ENCODE results near the gene GRB10.

The GRB10 gene

DNA sequence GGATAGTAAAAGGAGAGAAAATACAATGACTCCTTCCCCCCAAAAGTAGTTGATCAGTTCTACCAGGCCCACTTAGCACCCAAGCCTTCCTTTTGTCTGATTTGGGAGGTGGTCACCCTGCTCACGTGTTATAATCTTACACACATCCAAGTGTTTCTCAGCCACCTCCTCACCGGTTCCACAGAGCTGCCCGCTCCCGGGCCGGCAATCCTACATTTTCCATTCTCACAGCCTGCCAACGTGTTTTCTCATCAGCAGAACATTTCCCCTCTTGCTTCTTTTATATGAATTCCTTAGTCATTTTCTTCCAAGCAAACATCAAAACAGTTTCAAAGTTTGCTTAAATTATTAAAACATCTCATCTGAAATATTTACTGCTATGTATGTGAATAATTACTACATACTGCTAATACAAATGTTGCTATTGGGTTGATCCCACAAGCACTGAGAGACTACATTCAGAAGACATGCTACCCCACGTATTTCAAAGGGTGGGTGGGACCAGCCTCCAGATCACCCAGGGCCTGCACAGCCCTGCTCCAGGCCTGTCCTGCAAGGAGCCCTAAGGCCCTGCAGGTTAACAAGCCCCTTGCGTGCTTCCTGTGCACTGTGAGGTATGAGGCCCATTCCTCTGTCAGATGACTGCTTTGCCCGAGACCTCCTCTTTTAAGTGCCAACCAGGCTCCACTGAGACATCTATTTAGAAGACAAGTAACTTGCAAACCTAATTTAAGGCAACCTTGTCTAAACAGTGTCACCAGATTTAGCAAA is 75.3 kb downstream of the GRB10 start:
- no peak for DNase-seq (ENCODE audit: low read depth, low spot score)
- H3K4me3 ChIP-seq (ENCODE audit: low read length), result no peak overlapping the region

DNA sequence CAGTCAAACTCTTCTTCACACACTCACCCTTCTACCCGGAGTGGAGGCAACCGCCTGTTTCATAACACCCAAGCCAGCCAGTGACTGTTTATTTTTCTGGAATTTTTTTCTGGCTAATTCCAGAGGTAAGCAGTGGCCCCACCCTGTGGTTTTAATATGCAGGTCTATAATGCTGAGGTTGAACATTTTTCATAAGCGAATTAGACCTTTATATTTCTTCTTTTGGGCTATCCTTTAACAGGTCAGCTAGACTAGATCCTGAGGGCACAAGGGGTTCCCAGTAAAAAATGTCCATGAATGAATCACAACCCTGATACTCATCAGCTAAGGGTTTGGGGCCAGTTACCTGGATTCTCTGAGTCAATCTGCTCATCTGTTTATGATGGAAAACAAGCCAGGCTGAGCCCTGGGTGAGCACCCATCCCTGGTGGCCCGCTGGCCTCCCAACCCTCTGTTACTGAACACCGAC is 76.2 kb downstream of the GRB10 start:
- H3K4me3 ChIP-seq (ENCODE audit: low read length), result no peak overlapping the region
- no peak for DNase-seq (ENCODE audit: low read depth, low spot score)

DNA sequence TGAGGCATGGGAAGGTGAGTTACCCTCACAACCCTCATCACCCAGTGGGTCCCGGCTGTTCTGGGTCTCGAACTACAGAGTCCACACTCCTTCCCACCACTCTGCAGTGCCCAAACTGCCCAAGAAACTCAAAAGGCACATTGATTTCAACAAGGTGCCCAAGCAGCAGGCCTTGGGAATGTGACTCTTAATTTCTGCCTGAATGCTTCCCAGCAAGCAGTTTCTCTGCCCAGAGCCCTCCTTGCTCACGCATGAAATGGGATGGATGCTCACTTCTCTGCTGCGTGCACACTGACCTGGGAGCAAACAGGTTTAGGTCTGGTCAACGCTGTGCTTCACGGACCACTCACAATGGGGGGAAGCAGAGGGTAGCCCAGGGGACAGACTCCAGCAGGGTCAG is 77.9 kb downstream of the GRB10 start:
- H3K4me3 ChIP-seq (ENCODE audit: low read length), result no peak overlapping the region
- DNase-seq (ENCODE audit: low read depth, low spot score), result no peak

DNA sequence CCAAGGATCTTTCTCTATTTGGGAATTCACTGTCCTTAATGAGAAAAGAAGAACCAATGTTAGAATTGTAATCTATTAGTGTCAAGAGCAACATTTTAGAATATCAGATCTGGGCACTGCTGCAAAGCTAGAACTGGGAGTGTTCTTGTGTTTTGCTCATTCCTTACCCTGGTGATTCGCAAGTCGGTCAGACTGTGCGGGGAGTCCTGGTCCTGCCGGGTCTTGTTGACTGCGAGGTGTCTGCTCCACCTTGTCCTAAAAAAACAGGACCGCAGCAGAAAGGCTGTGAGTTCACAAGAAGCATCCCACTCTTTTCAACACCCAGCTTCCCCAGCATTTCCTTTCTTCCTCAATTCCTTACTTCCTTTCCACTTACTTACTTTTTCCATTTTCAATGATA is 79.0 kb downstream of the GRB10 start:
- DNase-seq (ENCODE audit: low read depth, low spot score), result no peak
- H3K4me3 ChIP-seq (ENCODE audit: low read length), result no peak overlapping the region

DNA sequence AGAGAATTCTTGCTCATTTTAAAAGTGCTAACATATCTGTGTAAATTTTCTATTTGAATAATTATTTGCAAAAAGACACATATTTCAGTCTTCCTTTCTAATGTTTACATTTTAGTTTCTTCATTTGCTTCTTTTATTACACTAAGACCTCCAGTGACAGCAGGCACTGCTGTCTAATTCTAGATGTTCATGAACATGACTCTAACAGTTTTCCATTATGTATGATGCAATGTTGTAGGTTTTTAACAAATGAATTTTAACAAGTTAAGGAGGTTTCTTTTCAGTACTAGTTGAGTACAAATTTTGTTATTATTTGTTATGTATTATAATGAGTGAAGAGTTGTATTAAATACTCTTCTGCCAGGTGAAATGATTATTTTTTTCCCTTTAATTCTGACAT is 83.6 kb downstream of the GRB10 start:
- no peak for DNase-seq (ENCODE audit: low read depth, low spot score)

DNA sequence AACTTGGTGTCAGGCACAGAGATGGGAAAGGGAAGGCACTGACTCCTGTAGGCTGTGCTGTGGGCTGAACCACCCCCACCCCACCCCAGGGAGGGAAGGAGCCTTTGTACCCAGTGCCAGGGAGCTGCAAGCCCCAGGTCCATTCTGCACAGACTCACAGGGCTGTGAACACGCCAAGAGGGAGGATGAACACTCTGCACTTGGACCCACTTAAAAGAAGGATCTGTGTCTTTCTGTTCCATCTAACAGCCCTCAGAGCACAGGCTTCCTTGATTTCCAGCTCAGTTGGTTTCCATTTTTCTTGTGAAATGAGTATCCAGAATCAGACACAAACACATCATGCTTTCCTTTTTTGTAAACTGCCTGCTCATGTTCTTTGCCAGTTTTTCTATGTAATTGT is 84.9 kb downstream of the GRB10 start:
- H3K4me3 ChIP-seq (ENCODE audit: low read length), result no peak overlapping the region
- no peak for DNase-seq (ENCODE audit: low read depth, low spot score)

More for the DNA sequence above, 83.6 kb downstream of the GRB10 start:
- H3K4me3 ChIP-seq (ENCODE audit: low read length), result no peak overlapping the region

DNA sequence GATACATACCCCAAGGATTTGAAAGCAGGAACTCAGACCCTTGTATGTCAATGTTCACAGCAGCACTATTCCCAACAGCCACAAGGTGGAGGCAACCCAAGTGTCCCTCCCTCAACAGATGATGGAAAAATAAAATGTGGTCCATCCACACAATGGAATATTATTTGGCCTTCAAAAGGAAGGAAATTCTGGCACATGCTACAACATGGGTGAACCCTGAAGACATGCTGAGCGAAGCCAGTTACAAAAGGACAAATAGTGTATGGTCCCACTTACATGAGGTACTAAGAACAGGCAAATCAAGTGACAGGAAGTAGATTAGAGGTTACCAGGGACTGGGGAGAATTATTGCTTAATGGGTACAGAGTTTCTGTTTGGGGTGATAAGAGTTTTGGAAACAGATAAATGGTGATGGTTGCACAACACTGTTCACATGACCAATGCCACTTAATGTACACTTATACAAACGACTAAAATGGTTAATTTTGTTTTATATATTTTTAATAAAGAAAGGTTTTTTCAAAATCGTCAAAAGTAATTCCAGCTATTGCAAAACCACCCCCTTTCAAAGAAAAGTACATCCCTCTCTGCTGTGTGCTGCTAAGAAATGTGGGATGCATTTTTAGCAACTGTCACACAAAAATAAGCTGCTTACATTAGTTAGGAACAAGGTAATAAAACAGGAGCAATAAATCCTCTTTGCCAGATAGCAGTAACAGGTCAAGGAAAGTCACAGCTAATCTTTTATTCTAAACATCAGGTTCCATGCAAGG is 85.7 kb downstream of the GRB10 start:
- DNase-seq (ENCODE audit: low read depth, low spot score), result peak; percentile 15
- no peak overlapping the region for H3K4me3 ChIP-seq (ENCODE audit: low read length)

DNA sequence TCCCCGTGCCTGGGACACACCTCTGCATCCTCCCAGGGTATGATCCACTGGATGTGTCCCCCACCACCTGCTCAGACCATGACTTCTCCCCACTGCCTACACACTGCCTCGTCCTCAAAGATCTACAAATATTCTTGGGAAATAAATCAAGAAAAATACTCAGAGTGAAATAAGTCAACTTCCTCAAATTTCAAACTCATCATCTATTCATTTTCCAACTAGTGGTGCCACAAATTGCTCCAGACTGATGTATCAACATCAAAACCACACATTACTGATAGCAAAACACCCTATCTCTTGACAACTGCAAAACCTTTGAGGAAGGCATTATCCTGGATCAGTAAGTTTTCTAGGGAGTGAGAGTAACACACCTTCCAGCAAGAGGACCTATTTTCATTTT is 87.7 kb downstream of the GRB10 start:
- no peak for DNase-seq (ENCODE audit: low read depth, low spot score)
- H3K4me3 ChIP-seq (ENCODE audit: low read length), result no peak overlapping the region

DNA sequence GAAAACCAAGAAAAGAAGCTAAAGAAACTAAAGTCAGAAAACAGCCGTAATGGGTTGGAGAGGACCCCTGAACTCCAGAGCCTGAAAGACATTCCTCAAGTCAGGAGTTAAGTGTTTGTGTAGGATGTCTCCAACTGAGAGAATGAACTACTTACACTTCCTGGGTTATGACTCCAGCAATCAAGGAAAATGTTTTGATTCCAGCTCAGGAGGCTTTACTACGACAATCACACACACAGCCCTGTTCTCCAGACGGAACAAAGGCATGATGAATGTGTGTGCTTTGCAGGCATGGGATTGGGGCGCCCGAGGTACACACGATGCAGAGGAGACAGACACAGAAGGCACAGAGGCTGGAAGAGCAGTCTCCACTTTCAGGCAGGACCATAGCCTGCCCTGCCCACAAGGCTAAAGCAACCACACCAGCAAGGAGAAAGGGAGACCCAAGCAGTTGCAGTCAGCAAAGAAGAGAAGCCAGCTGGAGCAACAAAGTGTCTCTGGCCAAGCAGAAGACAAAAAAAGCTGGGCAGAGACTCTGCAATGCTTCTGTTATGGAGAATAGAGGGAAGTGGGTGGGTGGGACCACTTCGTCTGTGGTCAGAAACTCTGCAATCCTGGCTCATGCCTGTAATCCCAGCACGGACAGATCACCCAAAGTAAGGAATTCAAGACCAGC is 89.1 kb downstream of the GRB10 start:
- DNase-seq (ENCODE audit: low read depth, low spot score), result no peak
- H3K4me3 ChIP-seq (ENCODE audit: low read length), result no peak overlapping the region

DNA sequence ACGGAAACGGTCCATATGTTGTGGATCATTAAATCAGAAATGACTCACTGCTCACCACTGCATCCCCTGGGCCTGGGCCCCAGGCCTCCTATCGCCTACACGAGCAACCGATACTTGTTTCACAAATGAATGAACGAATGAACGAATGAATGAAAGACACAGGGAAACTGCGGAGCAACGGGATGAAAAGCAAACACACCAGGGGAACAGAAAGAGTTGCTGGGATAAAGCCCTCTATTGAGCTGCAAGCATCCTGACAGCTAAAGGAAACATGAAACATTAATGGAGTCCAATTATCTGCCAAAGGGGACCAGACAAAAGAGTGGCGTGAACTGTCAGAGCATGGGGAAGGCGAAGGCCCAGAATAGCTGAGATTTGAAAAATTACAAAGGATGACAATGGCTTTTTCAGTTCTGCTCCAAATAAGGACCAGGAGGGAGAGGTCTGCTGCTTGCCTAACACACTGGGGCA is 92.1 kb downstream of the GRB10 start:
- H3K4me3 ChIP-seq (ENCODE audit: low read length), result no peak overlapping the region
- DNase-seq (ENCODE audit: low read depth, low spot score), result no peak

DNA sequence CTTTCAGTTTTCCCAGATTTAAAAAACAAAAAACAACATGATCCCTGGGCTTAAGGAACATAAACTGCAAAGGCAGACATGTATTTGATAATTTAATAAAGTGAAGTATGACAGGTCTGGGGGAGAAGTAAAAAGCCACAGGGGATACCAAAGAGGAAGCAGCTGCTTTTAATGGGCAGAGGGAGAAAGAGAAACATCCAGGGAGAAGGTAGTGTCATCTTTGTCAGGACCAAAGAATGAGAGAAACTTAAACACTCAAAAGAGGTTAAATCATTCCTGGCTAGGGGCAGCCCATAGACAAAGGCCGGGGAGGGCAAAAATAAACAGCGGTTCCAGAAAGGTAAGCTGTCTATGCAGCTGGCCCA is 94.5 kb downstream of the GRB10 start:
- no peak overlapping the region for H3K4me3 ChIP-seq (ENCODE audit: low read length)
- DNase-seq (ENCODE audit: low read depth, low spot score), result no peak

DNA sequence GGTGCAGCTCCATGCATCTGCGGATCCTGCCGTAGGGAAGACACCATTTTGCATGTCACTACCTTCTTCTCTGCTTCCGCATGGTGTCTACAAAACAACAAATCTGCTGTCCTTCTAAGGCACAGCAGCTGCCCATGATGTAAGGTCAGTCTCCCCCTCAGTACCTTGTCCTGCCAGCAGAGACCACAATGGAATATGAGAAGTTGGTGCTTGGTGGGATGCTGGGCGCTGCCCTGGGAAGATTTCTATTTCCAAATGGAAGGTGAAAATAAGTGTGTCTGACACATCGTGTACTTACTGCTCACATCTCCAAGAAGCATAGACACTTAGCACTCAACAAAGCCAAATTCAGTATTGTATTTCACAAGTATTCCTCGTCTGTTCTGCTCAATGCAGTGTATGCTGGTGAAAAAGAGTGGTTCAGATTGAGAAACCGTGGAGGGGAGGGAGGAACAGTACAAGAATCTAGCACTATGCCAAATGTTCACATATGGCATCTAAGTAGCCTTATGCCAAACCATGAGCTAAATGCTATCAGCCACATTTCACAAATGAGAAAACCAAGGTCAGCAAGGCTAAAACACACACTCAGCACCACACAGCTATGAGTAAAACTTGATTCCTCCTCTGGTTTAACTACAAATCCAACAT is 95.0 kb downstream of the GRB10 start:
- H3K4me3 ChIP-seq (ENCODE audit: low read length), result no peak overlapping the region
- DNase-seq (ENCODE audit: low read depth, low spot score), result no peak

DNA sequence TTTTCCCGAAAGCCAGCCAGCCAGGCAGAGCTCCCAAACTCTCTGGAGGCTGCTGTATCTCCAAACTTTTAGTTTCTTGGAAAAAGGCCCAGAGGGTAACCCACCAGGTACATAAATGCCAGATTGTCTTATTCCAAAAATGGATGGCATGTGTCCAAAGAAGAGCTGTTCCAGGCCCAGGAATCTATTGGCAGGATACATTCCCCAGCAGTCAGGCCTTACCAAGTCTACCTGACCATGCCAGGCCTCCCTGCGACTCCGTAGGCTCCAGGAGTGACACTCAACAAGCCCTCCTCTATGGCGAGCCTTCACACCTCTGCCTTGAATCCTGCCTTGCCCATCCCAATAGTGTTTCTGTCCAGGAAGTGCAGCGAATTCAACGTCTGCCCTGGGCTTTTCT is 95.6 kb downstream of the GRB10 start:
- no peak overlapping the region for H3K4me3 ChIP-seq (ENCODE audit: low read length)
- DNase-seq (ENCODE audit: low read depth, low spot score), result no peak

DNA sequence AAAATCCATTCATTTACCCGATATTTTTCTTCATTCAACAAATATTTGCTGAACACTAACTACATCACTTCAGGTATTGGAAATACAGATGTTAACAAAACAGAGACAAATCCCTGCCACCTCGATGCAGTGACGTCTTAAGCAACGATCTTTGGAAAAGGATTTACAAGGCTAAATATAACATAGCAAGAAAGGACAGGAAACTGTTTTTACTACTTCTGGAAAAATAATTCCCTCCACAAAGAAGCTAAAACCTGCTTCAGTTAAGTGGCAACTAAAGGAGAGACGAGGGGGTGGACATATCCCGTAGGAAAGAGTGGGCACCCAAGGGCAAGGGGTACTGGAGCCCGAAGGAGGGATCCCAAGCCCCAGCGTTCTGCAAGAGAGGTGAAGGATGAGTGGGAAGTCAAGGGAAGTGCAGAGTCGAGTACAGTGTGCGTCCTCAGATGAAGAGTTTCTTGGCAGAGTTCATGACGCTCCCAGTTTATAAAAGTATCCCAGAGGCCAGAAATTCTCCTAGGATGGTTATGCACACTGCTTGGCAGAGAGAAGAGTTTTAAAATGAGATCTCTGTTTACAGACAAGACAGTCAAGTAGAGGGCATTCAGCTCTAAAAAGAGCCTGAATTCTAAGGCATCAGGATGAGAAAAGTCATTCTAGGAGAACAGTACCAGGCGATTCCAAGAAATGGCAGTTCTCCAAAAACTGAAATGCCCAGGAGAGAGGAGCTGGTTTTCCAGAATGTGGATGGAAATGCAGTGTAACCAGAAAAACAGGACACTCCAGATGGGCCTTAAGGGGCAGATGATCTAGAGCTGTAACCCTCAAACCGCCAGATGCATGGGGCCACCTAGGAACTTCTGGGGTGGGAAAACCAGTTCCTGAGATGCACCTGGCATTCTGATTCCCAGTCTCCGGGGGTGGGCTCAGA is 97.3 kb downstream of the GRB10 start:
- DNase-seq (ENCODE audit: low read depth, low spot score), result no peak

DNA sequence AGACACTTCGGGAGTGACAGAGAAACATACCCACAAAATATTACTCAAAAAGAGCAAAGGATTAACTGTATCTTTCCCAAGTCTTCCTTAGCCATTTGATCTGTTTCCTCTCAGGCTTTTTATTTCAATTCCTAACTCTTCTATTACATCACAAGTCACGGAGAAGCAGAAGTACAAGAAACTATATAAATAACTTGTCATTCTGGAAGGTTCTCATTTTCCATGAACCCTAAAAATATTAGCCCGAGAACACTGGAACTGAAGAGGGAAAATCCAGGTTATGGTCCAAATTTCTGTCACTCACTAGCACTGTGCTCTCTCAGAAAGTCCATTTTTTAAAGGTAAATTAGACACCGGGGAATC is 98.0 kb downstream of the GRB10 start:
- H3K4me3 ChIP-seq (ENCODE audit: low read length), result no peak overlapping the region
- DNase-seq (ENCODE audit: low read depth, low spot score), result no peak

More for the DNA sequence above, 97.3 kb downstream of the GRB10 start:
- no peak overlapping the region for H3K4me3 ChIP-seq (ENCODE audit: low read length)

DNA sequence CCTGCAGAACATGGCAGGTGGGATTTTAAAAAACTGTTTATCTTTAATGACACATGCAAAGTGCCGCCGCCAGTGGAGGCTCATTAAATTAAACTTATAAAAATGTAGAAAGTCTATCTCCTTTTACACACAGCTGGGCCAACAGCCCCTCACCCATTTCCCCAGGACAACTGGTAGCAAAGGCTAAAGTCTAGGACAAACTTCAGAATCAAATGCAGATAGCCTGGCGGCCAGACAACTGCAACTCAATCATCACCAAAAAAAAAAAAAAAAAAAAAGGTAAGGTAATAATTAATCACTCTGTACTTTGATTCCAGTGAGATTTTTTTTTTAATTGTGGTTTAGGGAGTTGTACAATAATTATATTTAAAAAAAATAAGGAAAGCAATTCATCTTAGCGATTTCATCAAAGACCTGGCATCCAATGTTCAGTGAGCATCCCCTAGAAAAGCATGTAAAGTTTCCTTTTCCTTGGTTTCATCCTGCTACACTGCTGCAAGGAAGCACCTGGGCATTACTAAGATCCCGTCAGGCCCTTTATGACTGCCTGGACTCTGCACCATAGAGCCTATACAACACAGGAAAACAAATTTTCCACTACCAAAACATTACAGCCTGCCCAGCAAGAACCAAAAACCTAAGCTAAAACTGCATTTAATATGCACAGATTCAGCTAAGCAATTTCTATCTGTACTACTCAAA is 98.5 kb downstream of the GRB10 start:
- no peak for DNase-seq (ENCODE audit: low read depth, low spot score)
- no peak overlapping the region for H3K4me3 ChIP-seq (ENCODE audit: low read length)

DNA sequence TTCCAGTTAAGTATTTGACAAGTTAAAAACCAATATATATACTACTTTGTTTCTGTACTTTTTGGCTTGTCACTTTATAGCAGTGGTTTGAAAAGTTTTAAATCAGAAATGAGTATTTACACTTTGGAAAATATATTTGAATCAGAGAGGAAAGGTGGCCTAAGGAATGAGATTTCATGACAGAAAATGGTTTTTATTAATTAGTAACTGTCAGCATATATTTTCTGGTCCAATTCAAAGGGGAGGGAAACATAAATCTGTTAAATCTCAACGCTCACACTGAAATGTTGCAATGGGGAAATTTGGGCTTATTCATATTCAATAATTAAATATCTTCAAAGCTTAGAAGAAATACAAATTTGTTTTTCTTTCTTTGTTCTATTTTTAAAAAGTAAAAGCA is 100.1 kb downstream of the GRB10 start:
- no peak overlapping the region for H3K4me3 ChIP-seq (ENCODE audit: low read length)
- DNase-seq (ENCODE audit: low read depth, low spot score), result no peak

DNA sequence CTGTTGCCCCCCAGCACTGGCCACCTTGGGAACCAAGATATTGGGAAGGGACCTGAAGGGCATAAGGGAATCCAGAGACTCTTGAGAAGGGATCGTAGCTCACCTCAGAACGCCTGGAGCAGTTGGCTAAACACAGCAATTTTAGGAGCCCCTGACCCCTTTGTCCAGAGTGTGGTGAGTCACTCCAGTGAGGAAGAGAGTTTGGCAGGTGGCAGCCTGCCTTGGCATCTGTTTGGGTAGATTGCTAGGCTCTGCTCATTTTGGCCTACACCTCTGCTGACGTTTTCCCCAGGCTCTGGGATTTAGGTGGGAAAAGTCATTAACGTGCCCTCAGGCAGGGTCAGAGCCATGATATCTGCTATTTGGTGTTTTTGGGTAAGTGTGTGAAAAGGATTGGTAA is 100.6 kb downstream of the GRB10 start:
- DNase-seq (ENCODE audit: low read depth, low spot score), result no peak
- no peak overlapping the region for H3K4me3 ChIP-seq (ENCODE audit: low read length)
